GM23338 (cell line): ENCODE data around the gene RUVBL2.

ENCODE experiments used
- CREB1 ChIP-seq: fragments of 250-450 bp; sonication (Bioruptor Pico); IDR thresholded peaks from 2 replicates; pipeline ENCODE4 v1.5.0; 2020; ENCODE audit warnings: low read depth, mild to moderate bottlenecking, moderate library complexity
- CTCF ChIP-seq, 2 experiments: fragments of 200-600 bp in 1 of 2; sonication (generic) in 1 of 2; conservative IDR thresholded peaks; 2 replicates each; pipeline versions ENCODE4 v1.5.1 to v1.6.1; 2016 to 2017; ENCODE audit warnings: antibody characterized with exemption in 2 of 2, low read depth in 2 of 2, mild to moderate bottlenecking in 2 of 2, moderate library complexity in 1 of 2
- EZH2 ChIP-seq: fragments of 200-600 bp; sonication (generic); IDR thresholded peaks from one replicate; pipeline ENCODE4 v1.8.0; 2017; ENCODE audit warnings: antibody characterized with exemption, mild to moderate bottlenecking, low read depth; ENCODE audit not compliant: unreplicated experiment
- JUNB ChIP-seq: IDR thresholded peaks from one replicate; pipeline ENCODE4 v1.6.1; 2016; ENCODE audit warnings: antibody characterized with exemption; ENCODE audit not compliant: unreplicated experiment

GRCh38 chr19:49006905-49007304, 13.2 kb downstream of the RUVBL2 start:
- TF ChIP-seq CTCF (conservative IDR thresholded peaks at IDR 0.05; ENCODE audit: low read depth in 2 of 2) (no peak), CREB1 (CRISPR knock-in tag) (no peak), JUNB (no peak), EZH2 (no peak)
